IPS DF 6.9 (cell line): Measurements from ENCODE around the gene TRPM6.

ENCODE experiments used
- DNase-seq: peaks from one replicate; pipeline ENCODE4 v3.0.0-alpha.2; 2013; ENCODE audit warnings: low read depth, low spot score
- H3K27ac ChIP-seq: one replicate; pipeline ENCODE4 v1.5.1; 2013; ENCODE audit warnings: low read length, control low read depth
- H3K27me3 ChIP-seq: 2 replicates; pipeline ENCODE4 v1.6.1; 2013; ENCODE audit warnings: mild to moderate bottlenecking, low read length; ENCODE audit not compliant: control insufficient read depth, insufficient read depth
- H3K36me3 ChIP-seq: 2 replicates; pipeline ENCODE4 v1.6.1; 2013; ENCODE audit warnings: low read length; ENCODE audit not compliant: control insufficient read depth, insufficient read depth
- H3K4me1 ChIP-seq: 2 replicates; pipeline ENCODE4 v1.6.1; 2013; ENCODE audit warnings: low read length; ENCODE audit not compliant: control insufficient read depth, insufficient read depth
- H3K4me3 ChIP-seq: 2 replicates; pipeline ENCODE4 v1.5.1; 2013; ENCODE audit warnings: mild to moderate bottlenecking, low read length
- H3K9me3 ChIP-seq: 2 replicates; pipeline ENCODE4 v1.6.1; 2013; ENCODE audit warnings: low read length, inconsistent platforms; ENCODE audit not compliant: control insufficient read depth, insufficient read depth
- WGBS: extraction: QIAGEN DNeasy Blood & Tissue Kit; methylation state at CpG from one replicate; pipeline ENCODE4 v1.1.7; 2013; ENCODE audit warnings: mixed read lengths, missing lambda C conversion rate; ENCODE audit not compliant: insufficient read length, insufficient coverage; 5-methylcytosine and 5-hydroxymethylcytosine counted together

TRPM6 gene

GRCh38 chr9:74817816-74818215, 69.9 kb downstream of the TRPM6 start:
- H3K27me3 ChIP-seq, result no peaks in the 10 kb centered on the region
- no peaks in the 10 kb centered on the region for H3K36me3 ChIP-seq
- no CpG with 5 or more reads among the region's 2 CpGs for WGBS
- DNase-seq, result no peak
- H3K4me1 ChIP-seq, result no peaks in the 10 kb centered on the region
- H3K9me3 ChIP-seq, result no peaks in the 10 kb centered on the region
- H3K27ac ChIP-seq, result no peak overlapping the region
- no peak overlapping the region for H3K4me3 ChIP-seq

GRCh38 chr9:74817281-74817810, 70.4 kb downstream of the TRPM6 start:
- Histone ChIP-seq H3K27ac (no peak overlapping the region), H3K36me3 (no peaks in the 10 kb centered on the region), H3K4me1 (no peaks in the 10 kb centered on the region), H3K9me3 (no peaks in the 10 kb centered on the region), H3K4me3 (no peak overlapping the region), H3K27me3 (no peaks in the 10 kb centered on the region)
- WGBS, result no CpG with 5 or more reads among the region's 9 CpGs
- DNase-seq, result no peak

- no peak for DNase-seq
- H3K4me3 ChIP-seq, result no peak overlapping the region
- no peaks in the 10 kb centered on the region for H3K4me1 ChIP-seq
- no peaks in the 10 kb centered on the region for H3K27me3 ChIP-seq
- H3K27ac ChIP-seq, result no peak overlapping the region
- WGBS, result no CpG with 5 or more reads among the region's 2 CpGs
- H3K36me3 ChIP-seq, result no peaks in the 10 kb centered on the region
- H3K9me3 ChIP-seq, result no peaks in the 10 kb centered on the region
Observed at GRCh38 chr9:74810200-74810599, 77.5 kb downstream of the TRPM6 start.

GRCh38 chr9:74804018-74804385, 83.7 kb downstream of the TRPM6 start:
- Histone ChIP-seq H3K4me3 (no peak overlapping the region), H3K9me3 (no peaks in the 10 kb centered on the region), H3K36me3 (no peaks in the 10 kb centered on the region), H3K27me3 (no peaks in the 10 kb centered on the region), H3K27ac (no peak overlapping the region), H3K4me1 (no peaks in the 10 kb centered on the region)
- no peak for DNase-seq
- no CpG with 5 or more reads among the region's 2 CpGs for WGBS

- H3K27ac ChIP-seq, result no peak overlapping the region
- no CpG with 5 or more reads among the region's 4 CpGs for WGBS
Observed at GRCh38 chr9:74803376-74804017, 84.2 kb downstream of the TRPM6 start.

GRCh38 chr9:74800226-74800625, 87.5 kb downstream of the TRPM6 start:
- Histone ChIP-seq H3K4me1 (no peaks in the 10 kb centered on the region), H3K27ac (no peak overlapping the region), H3K9me3 (no peaks in the 10 kb centered on the region), H3K4me3 (no peak overlapping the region), H3K36me3 (no peaks in the 10 kb centered on the region), H3K27me3 (no peaks in the 10 kb centered on the region)
- no CpG with 5 or more reads among the region's 7 CpGs for WGBS
- DNase-seq, result no peak

More at GRCh38 chr9:74803376-74804017, 84.2 kb downstream of the TRPM6 start:
- no peak for DNase-seq
- Histone ChIP-seq H3K27me3 (no peaks in the 10 kb centered on the region), H3K9me3 (no peaks in the 10 kb centered on the region), H3K4me1 (no peaks in the 10 kb centered on the region), H3K36me3 (no peaks in the 10 kb centered on the region), H3K4me3 (no peak overlapping the region)

- Histone ChIP-seq H3K27me3 (no peaks in the 10 kb centered on the region; the same call in 1 of the 2 replicates), H3K4me3 (no peak overlapping the region), H3K9me3 (no peaks in the 10 kb centered on the region), H3K36me3 (no peaks in the 10 kb centered on the region), H3K4me1 (no peaks in the 10 kb centered on the region), H3K27ac (no peak overlapping the region)
- DNase-seq, result no peak
- no CpG with 5 or more reads among the region's 1 CpG for WGBS
Observed at GRCh38 chr9:74795803-74796202, 91.9 kb downstream of the TRPM6 start.

- DNase-seq, result no peak
- H3K27me3 ChIP-seq, result no peaks in the 10 kb centered on the region; the same call in 1 of the 2 replicates
- WGBS, result no CpG with 5 or more reads among the region's 4 CpGs
Observed at GRCh38 chr9:74795081-74795480, 92.6 kb downstream of the TRPM6 start.

GRCh38 chr9:74784506-74784905, 103.2 kb downstream of the TRPM6 start:
- H3K27ac ChIP-seq, result no peak overlapping the region
- whole genome bisulfite sequencing, result no CpG with 5 or more reads among the region's 5 CpGs
- H3K36me3 ChIP-seq, result no peaks in the 10 kb centered on the region
- no peaks in the 10 kb centered on the region for H3K9me3 ChIP-seq
- no peaks in the 10 kb centered on the region for H3K27me3 ChIP-seq
- H3K4me3 ChIP-seq, result no peak overlapping the region
- no peaks in the 10 kb centered on the region for H3K4me1 ChIP-seq
- no peak for DNase-seq

More at GRCh38 chr9:74795081-74795480, 92.6 kb downstream of the TRPM6 start:
- no peaks in the 10 kb centered on the region for H3K36me3 ChIP-seq
- no peaks in the 10 kb centered on the region for H3K4me1 ChIP-seq
- H3K27ac ChIP-seq, result no peak overlapping the region
- no peak overlapping the region for H3K4me3 ChIP-seq
- H3K9me3 ChIP-seq, result no peaks in the 10 kb centered on the region

- no peaks in the 10 kb centered on the region for H3K27me3 ChIP-seq
- no peaks in the 10 kb centered on the region for H3K4me1 ChIP-seq
- DNase-seq, result no peak
- H3K4me3 ChIP-seq, result no peak overlapping the region
- H3K36me3 ChIP-seq, result no peaks in the 10 kb centered on the region
- no CpG with 5 or more reads among the region's 2 CpGs for WGBS
- no peak overlapping the region for H3K27ac ChIP-seq
- H3K9me3 ChIP-seq, result no peaks in the 10 kb centered on the region
Observed at GRCh38 chr9:74783408-74783807, 104.3 kb downstream of the TRPM6 start.
